ENCODE measurements around the gene CAT. TPM values are rescaled to one million over a fixed set of nuclear protein-coding genes. Genes with fewer than 3 reads are reported as not detected.

Gene CAT
- total RNA-seq, 4 donors from 2014 or later: 72.8 to 163 (median 84.4) TPM

- H3K4me3 ChIP-seq: no peak overlapping the region
- peaks cover 0 to 3% (median under 1%) of the 10 kb centered on the region in 4 donors for H3K4me1 ChIP-seq
- WGBS: 92% methylated on average over 6 of the region's 6 CpGs
- no peak overlapping the region for H3K27ac ChIP-seq (replicated peaks in 1 of 4)
- intact Hi-C loops (cut with DNase I): no loop called here
- H3K27me3 ChIP-seq: no peaks in the 10 kb centered on the region
- no peaks in the 10 kb centered on the region for H3K9me3 ChIP-seq
- TF ChIP-seq CTCF (IDR thresholded peaks at IDR 0.05): no peak
- no peak for TF ChIP-seq POLR2AphosphoS5 (IDR thresholded peaks at IDR 0.05)
- no peak for TF ChIP-seq POLR2A (IDR thresholded peaks at IDR 0.05; ENCODE audit: low read depth)
- DNase-seq (ENCODE audit: extremely low spot score): no peak
- no peaks in the 10 kb centered on the region for H3K36me3 ChIP-seq
Observed at GRCh38 chr11:34507156-34507555, 68.4 kb downstream of the CAT start.

- intact Hi-C loops (cut with DNase I): no loop called here
- no peaks in the 10 kb centered on the region for H3K4me1 ChIP-seq
- H3K9me3 ChIP-seq: no peaks in the 10 kb centered on the region
- TF ChIP-seq POLR2A (IDR thresholded peaks at IDR 0.05; ENCODE audit: low read depth) (no peak), POLR2AphosphoS5 (IDR thresholded peaks at IDR 0.05) (no peak), CTCF (IDR thresholded peaks at IDR 0.05) (no peak), EP300 (IDR thresholded peaks at IDR 0.05) (no peak)
- no peaks in the 10 kb centered on the region for H3K36me3 ChIP-seq
- no peaks in the 10 kb centered on the region for H3K27me3 ChIP-seq
- no peak overlapping the region for H3K4me3 ChIP-seq
- DNase-seq (ENCODE audit: extremely low spot score): no peak
- no peak overlapping the region for H3K27ac ChIP-seq (replicated peaks in 1 of 4)
- 76% methylated on average over 5 of the region's 5 CpGs for WGBS
Observed at GRCh38 chr11:34507610-34508009, 68.9 kb downstream of the CAT start.

GRCh38 chr11:34508524-34508923 lies 69.8 kb downstream of the CAT start:
- 44% methylated on average over 2 of the region's 2 CpGs for WGBS
- DNase-seq (ENCODE audit: extremely low spot score): no peak
- no peaks in the 10 kb centered on the region for H3K4me1 ChIP-seq
- H3K4me3 ChIP-seq: no peak overlapping the region
- H3K27ac ChIP-seq (replicated peaks in 1 of 4): no peak overlapping the region
- intact Hi-C loops (cut with DNase I): no loop called here
- no peaks in the 10 kb centered on the region for H3K36me3 ChIP-seq
- no peak for TF ChIP-seq POLR2A (IDR thresholded peaks at IDR 0.05; ENCODE audit: low read depth)
- no peak for TF ChIP-seq EP300 (IDR thresholded peaks at IDR 0.05)
- no peak for TF ChIP-seq POLR2AphosphoS5 (IDR thresholded peaks at IDR 0.05)
- no peak for TF ChIP-seq CTCF (IDR thresholded peaks at IDR 0.05)
- H3K27me3 ChIP-seq: no peaks in the 10 kb centered on the region
- no peaks in the 10 kb centered on the region for H3K9me3 ChIP-seq

- no peak for DNase-seq (ENCODE audit: extremely low spot score)
- WGBS: 30% methylated on average over 5 of the region's 5 CpGs
- Histone ChIP-seq H3K9me3 (no peaks in the 10 kb centered on the region), H3K27ac (replicated peaks in 1 of 4) (no peak overlapping the region), H3K4me1 (no peaks in the 10 kb centered on the region), H3K36me3 (no peaks in the 10 kb centered on the region), H3K4me3 (no peak overlapping the region), H3K27me3 (no peaks in the 10 kb centered on the region)
- TF ChIP-seq CTCF (IDR thresholded peaks at IDR 0.05) (no peak), POLR2A (IDR thresholded peaks at IDR 0.05; ENCODE audit: low read depth) (no peak), POLR2AphosphoS5 (IDR thresholded peaks at IDR 0.05) (no peak), EP300 (IDR thresholded peaks at IDR 0.05) (no peak)
- intact Hi-C loops (cut with DNase I): no loop called here
Observed at GRCh38 chr11:34509336-34509876, 70.7 kb downstream of the CAT start.

GRCh38 chr11:34510218-34510617 lies 71.5 kb downstream of the CAT start:
- Histone ChIP-seq H3K4me1 (no peaks in the 10 kb centered on the region), H3K9me3 (no peaks in the 10 kb centered on the region), H3K27ac (replicated peaks in 1 of 4) (no peak overlapping the region), H3K36me3 (no peaks in the 10 kb centered on the region), H3K27me3 (no peaks in the 10 kb centered on the region), H3K4me3 (no peak overlapping the region)
- no peak for TF ChIP-seq EP300 (IDR thresholded peaks at IDR 0.05)
- TF ChIP-seq POLR2AphosphoS5 (IDR thresholded peaks at IDR 0.05): no peak
- TF ChIP-seq POLR2A (IDR thresholded peaks at IDR 0.05; ENCODE audit: low read depth): no peak
- no peak for TF ChIP-seq CTCF (IDR thresholded peaks at IDR 0.05)
- no peak for DNase-seq (ENCODE audit: extremely low spot score)
- intact Hi-C loops (cut with DNase I): no loop called here
